NCI-H460 (cell line): ENCODE data around the gene TOMM6. TPM values are rescaled to one million over a fixed set of nuclear protein-coding genes. Genes with fewer than 3 reads are reported as not detected.
A peak's percentile ranks its signal among the peaks of the same experiment; 100 is the strongest.
"Not testable (repeated sequence)": the region's sequence is repeated elsewhere in the genome, so short reads cannot be mapped to it uniquely, and the experiment has no call there.

Source experiments
- DNase-seq: peaks from one replicate; pipeline ENCODE4 v3.0.0-alpha.2; 2016; ENCODE audit warnings: low read depth; ENCODE audit errors: extremely low read depth
- total RNA-seq: library from RNA; depleted of rRNA; stranded (reverse); fragments of >200 nt; shearing (Covaris generic); gene quantifications from 2 replicates; pipeline ENCODE4 v1.2.3, GENCODE V29; 2014

Gene TOMM6
- total RNA-seq, 1 experiment from 2014 or later = 142 TPM

DNA sequence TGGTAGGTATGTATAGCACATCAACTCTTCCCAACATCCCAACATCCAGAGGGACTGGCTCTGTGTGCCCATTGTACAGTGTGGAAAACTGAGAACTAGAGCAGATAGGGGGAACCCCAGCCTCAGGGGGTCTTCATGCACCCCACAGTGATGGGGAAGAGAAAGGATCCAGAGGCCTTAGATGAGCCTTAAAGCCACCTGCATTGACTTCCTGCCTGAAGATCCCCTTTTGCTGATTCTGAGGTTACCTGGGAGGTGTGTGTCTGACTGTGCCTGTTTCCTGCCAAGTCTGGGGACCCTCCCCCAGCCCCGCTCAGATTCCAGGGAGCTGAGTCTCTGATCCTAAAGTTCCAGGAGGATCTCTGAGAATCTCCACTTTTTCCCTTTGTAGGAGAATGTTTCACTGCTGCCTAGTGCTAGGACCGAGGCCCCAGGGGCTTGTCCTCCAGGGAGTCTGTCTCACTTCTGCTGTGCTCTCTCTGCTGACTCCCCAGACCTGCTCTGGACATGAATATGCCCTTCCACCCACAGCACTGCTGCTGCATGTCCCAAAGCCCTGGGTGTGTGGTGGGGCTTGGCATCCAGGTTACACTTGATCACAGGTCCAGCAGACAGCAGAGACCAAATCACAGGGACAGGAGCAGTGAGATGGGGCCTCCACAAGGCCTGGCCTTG is 27.5 kb upstream of the TOMM6 start:
- DNase-seq = no peak

- no peak for DNase-seq
These were observed 24.0 kb upstream of the TOMM6 start for GRCh38 chr6:41763470-41763869.

- not testable (repeated sequence) for DNase-seq
These were observed 21.3 kb upstream of the TOMM6 start for GRCh38 chr6:41766043-41766664.

DNA sequence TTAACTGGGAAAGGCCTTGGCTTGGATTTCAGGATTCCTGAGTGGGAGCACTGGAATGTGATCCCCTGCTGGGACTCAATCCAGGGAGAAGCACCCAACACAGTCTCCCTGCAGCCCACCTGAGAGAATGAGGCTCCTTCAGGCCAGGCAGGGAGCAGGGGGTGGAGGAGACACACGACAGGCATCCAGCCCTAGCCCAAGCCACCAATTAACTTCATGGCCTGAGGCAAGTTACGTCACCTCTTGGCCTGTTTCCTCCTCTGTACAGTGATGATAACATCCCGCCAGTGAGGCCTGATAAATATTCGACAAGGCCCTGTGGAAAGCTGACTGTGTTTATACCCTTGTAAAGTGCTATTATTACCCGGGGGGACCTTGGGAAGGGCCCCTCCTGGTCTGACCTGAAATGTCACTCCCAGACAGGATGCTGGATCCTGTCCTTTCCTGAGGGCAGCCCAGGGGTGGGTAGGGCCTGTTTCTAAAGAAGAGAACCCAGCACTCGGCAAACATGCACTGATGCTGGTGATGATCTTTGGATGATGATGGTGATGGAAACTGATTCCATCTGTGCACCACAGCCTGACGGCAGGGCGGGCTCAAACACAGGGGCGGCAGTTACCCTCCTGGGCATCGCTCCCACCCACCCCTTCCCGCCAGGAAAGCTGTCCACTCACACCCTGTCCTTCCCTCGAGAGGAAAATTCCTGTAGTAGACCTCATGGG is 20.2 kb upstream of the TOMM6 start:
- peak; percentile 42 for DNase-seq

DNA sequence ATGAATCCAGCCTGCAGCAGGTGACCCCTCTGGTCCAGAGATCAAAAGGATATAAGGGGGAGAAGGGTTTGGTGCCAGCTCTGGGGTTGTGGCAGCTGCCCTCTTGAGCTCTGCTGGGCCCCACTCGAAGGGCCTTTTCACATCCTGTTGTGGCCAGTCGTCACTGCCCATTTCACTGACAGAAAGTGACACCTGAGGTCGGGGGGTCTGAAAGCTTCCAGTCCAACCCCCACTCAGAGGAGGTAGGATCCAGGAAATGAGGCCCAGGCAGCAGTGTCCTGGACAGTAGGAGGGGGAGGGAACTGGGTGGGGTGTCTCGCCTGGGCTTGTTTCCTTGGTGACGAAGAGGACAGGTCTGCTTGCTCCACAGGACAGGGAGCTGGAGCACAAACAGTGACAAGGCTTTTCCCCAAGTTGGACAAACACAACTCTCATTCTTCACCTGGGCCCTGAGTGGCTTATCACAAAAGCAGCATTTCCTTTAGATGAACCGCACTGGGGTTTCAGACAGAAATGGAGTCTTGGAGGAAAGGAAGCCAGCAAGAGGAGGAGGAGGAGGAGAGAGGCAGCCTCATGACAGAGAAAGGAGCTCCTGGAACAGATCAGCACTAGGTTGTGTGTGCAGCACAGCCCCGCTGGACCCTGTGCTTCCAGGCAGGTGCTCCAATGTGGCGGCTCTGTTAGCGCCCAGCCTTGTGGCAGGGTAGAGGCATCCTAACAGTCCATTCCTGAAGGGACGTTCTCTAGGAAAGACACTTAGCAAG is 18.8 kb upstream of the TOMM6 start:
- no peak for DNase-seq

DNA sequence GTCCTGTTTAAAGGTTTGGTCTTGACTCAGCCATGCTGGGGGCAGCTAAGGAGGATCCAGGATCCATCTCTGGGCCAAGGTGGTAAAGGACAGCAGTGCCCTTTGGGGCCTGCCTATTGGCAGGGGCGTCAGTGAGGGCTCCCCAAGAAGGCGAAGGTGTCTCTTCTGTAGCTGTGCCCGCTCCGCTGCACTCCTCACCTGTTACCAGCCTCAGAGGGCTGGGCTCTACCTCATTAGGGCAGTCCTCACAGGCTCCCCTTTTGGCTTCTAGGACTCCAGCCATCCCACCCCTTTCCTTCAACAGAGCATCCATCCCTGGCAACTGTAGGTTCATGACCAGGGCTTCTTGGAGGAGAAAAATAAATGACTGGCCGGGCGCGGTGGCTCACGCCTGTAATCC is 18.1 kb upstream of the TOMM6 start:
- no peak for DNase-seq

- DNase-seq = no peak
These were observed 17.0 kb upstream of the TOMM6 start for GRCh38 chr6:41770381-41771057.

- DNase-seq = no peak
These were observed 16.2 kb upstream of the TOMM6 start for GRCh38 chr6:41771058-41771983.

DNA sequence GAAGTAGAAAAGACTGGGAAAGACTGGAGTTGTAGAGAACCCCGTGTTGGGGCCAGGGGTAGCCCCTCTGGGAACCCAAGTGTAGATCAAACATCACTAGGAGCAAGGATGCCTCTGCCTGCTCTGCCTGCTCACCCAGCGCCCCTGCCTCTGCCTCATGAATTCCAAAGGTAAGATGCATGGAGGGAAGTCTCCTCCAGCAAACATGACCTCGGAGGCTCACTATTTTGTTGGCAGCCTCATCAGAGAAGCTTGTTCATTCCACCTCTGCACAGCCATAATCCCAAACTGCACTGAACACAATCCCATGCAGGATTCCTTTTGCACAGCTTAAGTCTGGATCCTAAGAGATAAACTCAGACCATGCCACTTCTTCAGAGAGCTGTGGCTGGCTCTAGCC is 12.7 kb upstream of the TOMM6 start:
- no peak for DNase-seq

- no peak for DNase-seq
These were observed 12.1 kb upstream of the TOMM6 start for GRCh38 chr6:41775293-41775882.

- DNase-seq = no peak
These were observed 9.8 kb upstream of the TOMM6 start for GRCh38 chr6:41777551-41778285.

GRCh38 chr6:41778895-41779294 is 8.6 kb upstream of the TOMM6 start:
- no peak for DNase-seq

DNA sequence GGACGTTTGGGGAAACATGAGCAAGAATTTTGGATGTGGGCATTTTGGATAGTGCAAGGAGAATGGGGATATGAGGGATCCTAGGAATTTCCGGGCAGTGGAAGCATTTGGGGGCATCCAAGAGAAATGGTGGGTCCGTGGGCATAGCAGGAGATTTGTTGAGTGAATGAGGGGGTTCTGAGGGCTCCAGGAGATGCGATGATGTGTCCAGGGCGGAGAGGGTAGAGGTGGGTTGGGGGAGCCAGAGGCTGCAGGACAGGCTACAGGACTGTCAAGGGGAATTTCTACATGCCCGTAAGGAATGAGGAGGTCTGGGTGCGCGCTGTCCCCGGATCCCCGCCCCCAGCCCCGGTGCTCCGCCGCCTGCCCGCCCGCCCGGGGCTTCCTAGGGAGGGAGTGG is 8.2 kb upstream of the TOMM6 start:
- DNase-seq = no peak

DNA sequence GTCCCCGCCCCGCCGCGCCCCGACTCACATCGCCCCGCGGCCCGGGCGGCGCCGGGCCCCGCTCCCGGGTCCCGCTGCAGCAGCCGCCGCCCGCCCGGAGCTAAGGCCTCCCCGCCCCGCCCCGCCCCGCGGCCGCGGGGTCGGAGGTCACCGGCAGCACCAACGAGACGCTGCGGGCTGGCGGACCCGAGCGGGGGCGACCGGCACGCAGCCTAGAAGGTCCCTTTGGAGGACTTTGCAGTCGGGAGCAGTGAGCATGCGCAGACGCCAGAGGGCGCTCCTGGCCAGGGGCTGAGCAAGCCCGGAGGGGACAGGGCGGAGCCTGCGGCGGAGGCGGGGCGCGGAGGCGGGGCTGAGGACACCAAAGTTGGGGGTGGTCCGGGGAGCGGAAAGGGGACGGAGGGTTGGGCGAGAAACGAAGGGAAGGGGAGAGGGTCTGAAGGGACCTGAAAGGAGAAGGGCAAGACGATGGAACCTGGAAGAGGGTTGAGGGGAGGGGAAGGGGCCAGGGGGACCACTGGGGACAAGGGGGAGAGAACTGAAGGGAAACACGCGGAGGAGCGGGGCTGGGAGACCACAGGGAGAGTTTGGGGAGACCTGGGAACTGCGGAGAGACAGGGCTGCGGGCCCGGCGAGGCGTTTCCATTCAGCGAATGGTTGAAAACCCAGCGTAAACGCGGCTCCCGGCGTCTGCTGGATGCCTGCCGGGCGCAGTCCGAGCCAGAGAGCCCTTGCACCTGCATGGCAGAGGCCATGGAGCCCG is 7.5 kb upstream of the TOMM6 start, which contains the start of gene FRS3:
Gene FRS3 (minus strand): TSS at position 113 of the 763 bp plus-strand sequence. CDS start 2,913 bp downstream, outside the sequence.
- peak; percentile 89 for DNase-seq

DNA sequence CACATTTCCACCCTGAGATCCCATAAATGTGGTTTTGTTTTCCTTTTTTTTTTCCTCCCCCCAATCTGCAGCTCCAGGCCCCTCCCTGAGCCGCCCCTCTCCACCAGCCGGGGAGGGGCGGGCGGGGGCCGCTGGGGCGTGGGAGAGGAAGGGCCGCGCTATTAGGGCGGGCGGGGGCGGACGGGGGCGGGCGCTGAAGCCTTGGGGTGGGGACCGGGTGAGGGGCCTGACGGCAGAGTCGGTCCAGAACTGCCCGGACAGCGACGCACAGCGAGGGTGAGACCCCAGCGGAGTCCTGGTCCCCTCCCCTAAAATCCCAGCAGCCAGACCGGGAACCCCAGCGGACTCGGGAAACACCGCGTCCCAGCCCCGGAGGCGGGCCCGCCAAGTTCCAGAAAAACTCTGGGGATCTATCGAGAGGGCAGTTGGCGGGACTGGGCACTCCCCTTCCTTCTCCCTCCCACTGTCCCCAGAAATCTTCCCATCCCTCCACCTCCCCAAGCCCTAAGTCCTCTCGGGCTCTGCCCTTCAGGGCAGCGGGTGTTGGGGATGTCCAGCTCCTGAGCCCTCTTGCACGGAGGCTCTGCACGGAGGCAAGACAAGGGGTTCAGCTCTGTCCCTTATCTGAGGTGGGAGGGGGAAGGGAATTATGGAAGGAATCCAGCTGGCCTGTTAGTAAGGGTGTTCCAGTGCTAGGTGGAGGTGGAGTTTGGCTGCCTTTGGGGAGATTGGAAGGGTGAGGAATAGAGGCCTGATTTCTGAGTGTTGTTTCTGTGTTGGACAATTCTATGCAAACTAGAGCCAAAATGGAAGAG is 6.7 kb upstream of the TOMM6 start, which contains the start of gene PRICKLE4:
Gene PRICKLE4 (plus strand): TSS at position 232 of the 815 bp plus-strand sequence. CDS start 2,692 bp downstream, outside the sequence.
- no peak for DNase-seq

GRCh38 chr6:41781366-41781730 is 6.1 kb upstream of the TOMM6 start:
- no peak for DNase-seq
